NT2/D1 (cell line): Measurements from ENCODE around the gene PARD3.

ENCODE experiments used
- SUZ12 ChIP-seq: IDR thresholded peaks from 2 replicates; pipeline ENCODE4 v1.6.1; 2011; ENCODE audit not compliant: insufficient read length, insufficient read depth; ENCODE audit errors: extremely low read depth
- YY1 ChIP-seq: IDR thresholded peaks from 2 replicates; pipeline ENCODE4 v1.6.1; 2011; ENCODE audit not compliant: insufficient read length, insufficient read depth
- ZNF274 ChIP-seq: IDR thresholded peaks from 2 replicates; pipeline ENCODE4 v1.6.1; 2011; ENCODE audit warnings: mild to moderate bottlenecking, low read depth, low read length

- TF ChIP-seq YY1 (no peak), ZNF274 (no peak), SUZ12 (no peak)
These were observed 202.2 kb downstream of the PARD3 start for GRCh38 chr10:34612938-34613337.
